ENCODE data around the gene FYN.

The FYN gene

DNA sequence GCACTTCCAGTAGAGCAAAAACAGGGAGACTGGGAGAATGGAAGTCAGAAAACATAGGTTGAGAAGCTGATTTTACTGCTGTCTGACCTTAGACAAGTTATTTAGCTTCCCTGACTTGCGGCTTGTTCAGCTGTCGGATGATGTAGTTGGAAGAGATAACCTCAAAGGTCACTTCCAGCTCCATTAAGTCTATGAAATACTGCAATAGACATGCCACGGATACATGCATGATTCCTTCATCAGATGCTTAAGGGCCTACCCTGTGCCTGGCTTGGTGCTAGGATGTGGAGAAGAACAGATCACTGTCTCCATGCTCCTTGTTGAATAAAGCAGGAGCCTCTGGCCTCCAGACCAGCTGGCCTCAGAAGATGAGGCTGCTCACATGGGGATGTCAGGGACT is 43.7 kb downstream of the FYN start:
- no peak for DNase-seq

DNA sequence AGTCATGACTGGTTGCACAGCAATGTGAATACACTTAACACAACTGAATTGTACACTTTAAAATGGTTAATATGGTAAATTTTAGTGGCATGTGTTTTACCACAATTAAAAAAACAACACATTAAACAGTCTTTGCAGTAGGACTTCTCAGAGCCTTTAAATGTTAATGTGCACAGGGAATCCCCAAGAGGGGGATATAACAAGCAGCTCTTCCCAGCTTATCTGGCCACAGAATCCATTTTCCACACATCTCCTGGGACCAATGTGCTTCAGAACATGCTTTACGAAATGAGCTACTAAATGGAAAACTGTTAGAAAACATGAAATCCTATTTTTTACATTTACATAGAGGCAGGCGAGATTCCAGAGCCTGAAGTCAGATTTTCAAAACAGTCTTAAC is 44.4 kb downstream of the FYN start:
- no peak for DNase-seq

DNA sequence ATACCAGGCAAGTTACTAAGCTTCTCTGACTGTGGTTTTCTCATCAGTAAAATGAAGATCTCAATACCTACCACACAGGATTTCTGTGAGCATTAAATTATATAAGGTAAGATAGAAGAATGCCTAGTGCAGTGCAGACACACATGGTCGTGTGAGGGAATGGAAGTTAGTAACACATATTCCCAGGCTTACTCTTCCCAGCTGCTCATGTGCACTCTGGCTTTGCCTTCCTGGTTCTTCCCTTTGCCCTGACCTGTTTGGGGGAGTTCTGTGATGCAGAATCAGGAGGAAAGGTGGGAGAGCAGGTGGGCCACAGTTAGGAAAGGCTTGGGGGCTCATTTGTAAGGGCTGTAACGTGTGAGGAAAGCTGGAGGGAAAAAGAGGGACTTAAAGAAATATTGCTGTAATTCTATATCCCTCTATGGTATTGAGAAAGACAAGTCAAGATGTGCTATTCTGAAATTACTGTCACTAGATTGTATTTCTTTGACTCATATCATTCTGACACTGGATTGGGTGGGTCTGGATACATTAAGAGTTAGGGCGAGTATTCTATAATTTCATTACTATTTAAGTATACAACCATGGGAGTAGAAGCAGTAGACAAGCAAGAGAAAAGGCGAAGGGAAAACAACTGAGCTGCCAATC is 47.7 kb downstream of the FYN start:
- no peak for DNase-seq

DNA sequence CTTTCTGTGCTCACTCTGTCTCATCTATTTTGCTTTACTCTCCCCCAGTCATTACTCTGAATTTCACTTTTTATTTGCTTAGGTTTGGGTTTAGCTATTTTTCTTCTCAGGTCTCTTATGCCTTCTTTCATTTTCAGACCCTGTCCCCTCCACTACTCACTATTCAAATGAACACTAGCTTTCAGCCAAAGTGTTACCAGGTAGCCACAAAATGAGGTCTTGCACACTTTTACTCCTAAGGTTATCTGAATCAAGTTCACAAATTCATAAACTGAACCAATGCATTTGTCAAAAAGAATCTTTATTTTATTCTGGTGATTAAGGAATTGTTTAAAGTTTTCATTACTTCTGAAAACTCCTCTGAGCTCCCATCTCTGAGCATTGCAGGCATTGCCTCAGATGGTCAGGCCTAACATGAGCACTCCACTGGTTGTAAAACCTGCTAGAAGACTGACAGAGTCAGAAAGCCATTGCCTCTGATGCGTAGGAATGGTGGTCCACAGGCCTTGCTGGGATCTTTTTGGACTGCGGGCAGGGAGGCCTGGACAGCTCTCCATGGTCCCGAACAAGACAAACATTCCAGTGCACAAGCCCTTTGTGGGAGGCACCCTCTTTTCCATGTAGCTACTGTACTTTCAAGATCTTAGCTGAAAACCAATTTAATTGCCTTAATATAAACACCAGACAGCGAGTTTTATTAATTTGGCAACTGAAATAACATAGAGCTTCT is 48.5 kb downstream of the FYN start:
- DNase-seq: no peak

DNA sequence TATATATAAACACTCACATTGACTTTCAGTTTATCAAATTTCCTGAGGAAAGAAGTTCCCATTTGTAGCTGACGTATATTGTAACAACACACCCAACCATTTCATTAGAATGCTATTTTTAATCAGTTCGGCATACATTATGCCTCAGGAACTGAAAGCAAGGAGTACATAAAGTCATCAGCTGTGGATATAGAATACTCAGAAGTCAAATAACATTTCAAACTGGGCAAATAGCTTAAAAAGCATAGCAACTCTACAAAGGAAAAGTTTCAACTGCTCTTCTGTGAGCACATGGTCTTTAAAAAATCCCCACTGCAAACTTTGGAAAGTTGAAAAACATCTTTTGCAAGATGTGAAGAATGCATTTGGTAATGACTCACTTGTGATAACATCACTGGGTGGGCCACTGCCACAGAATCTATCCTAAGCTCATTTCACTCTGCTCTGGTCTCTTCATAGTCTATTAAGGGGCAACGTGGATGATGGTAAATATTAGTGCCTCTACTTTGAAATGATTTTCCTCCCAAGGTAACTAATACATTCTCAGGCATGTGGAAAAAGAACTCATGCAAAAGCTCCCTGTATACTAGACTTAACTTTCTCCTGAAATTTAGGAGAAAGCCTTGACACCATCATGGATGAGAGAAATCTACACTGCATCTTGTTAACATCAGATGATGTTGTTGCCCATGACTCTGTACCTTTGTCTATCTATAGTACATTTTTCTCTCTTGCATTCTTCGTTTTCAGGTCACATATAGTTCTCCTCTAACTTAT is 49.2 kb downstream of the FYN start:
- no peak for DNase-seq

DNA sequence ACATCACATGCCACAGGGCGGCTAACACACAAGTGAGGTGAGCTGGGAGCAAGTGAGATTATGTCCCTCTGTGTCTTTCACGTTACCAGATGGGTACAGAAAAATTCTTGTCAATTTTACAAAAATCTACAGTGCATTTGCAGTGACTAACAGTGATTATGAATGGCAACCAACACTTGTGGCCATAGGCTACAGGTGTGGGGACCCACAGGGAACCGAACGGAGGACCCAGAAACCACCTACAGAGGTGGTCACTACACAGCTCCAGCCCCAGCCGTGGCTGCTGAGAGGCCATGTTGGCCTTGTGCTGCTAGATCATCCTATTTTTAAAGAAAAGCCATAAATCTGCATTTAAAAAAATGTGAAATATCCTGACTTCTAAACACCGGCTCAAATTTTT is 50.2 kb downstream of the FYN start:
- no peak for DNase-seq

DNA sequence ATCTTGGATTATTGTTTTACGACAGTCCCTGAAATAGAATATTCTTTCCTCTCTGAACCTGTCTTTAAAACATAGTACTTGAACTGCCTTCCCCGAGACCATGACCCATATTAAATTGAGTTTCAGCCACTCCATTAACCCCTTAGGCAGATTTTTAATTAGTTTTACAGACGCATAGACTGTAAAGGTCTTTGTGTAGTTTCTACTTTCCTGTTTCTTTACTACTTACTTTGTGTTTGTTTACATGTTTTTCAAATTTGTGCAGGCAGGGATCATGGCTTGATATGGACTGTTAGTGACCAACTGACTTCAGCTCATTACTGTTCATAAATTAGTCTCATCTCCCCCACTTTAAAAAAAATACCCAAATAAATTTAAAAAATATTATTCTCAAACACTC is 53.8 kb downstream of the FYN start:
- DNase-seq: no peak

DNA sequence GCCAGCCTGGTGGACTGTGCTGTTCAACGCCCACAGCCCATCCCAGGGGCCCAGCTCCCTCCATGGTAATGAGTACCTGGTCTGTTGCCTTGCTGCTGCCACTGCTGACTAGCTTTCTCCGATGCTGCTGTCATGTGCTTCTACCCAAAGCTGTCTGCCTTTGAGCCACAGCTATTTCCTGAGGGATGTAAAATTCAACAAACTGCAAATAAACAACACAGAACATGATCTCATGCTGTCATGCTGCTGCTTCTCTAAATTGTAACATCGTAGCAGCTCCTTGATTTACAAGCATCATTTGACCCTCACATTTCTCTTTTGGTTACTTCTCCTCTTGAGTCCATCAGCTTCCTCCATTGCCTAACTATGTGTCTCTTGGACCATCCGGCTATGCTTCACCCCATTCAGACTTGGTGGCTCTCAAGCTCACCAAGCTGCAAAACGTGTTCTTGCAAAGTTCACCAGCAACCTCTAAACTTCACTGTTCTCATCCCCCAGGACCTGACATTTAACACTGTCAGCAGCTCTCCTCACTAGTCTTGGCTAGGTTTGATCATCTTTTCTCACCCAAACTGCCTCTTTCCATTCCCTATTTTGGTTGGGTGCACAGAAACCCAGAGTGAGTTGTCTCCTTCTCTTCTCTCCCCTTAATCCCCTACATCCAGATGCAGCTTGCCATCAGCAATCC is 54.6 kb downstream of the FYN start:
- no peak for DNase-seq

DNA sequence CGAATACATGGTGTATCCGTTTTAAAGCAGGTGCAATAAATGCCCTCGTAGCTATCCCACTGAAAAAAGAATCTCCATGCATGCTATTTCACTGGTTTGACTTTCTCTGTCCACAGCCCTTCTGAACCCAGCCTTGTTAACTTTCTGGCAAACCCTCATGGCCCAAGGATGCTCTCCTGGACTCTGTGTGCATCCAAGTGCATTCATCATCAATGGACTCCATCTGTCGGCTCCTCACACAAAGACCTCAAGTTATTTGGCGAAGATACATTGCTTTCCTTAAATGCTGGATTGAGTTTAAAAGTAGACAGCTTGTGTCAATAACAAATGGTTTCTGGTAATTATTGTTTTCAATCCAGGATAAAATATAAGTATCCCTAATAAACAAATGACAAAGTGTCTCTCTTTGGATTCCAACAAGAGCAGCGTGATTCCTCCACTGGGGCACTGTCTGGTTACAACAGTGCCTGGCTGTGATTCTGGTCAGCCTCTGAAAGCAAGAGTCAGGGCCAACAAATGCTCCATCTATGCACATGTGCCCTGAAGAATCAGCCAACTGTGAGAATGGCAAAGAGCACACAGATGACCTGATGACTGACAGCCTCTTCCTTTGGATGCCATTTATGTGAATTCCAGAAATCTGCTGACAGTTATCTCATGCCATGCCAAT is 55.7 kb downstream of the FYN start:
- DNase-seq: no peak

DNA sequence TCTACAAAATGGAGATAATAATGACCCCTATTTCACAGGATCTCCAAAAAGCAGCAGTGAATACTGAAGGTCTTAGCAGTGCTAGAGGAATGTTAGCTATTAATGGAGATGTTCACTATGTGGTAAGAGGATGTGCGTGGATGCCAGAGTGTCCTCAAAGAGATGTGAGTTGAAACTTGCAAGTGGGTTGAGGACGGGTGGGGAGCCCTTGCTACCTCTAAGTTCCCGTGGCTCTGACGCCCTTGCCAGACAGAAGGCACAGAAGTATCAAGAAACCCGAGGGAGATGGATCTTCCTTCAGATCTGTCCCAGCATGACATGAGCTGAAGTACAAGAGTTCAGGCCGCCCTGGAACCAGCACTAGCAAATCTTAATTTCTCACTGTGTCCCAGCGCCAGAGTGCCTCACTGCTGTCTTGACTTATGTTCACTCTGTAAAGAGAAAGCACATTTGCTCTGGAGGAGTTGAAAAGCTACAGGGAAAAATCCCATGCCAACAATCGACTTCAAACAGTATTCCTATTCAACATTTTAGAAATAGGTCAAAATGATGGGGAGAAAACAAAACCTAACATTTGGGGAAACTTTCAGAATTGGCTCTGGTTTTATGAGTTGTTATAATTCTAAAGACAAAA is 59.5 kb downstream of the FYN start:
- DNase-seq: no peak

DNA sequence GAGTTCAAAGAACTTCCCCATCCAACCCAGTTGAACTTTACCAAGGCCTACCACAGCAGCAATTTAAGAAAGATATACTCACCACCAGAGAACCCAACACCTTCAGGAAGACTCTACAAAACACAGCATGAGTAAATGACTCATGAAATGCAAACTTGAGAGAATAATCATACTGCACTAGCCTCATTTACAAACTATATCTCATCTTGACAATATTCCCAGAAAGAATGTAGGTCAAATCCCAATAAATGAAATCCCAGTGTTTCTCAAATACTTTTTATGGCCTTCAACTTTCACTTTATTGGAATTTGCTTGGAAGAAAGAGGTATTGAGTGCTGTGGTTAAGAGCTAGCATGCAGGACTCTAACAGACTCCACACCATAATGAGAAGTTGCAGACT is 60.0 kb downstream of the FYN start:
- no peak for DNase-seq

DNA sequence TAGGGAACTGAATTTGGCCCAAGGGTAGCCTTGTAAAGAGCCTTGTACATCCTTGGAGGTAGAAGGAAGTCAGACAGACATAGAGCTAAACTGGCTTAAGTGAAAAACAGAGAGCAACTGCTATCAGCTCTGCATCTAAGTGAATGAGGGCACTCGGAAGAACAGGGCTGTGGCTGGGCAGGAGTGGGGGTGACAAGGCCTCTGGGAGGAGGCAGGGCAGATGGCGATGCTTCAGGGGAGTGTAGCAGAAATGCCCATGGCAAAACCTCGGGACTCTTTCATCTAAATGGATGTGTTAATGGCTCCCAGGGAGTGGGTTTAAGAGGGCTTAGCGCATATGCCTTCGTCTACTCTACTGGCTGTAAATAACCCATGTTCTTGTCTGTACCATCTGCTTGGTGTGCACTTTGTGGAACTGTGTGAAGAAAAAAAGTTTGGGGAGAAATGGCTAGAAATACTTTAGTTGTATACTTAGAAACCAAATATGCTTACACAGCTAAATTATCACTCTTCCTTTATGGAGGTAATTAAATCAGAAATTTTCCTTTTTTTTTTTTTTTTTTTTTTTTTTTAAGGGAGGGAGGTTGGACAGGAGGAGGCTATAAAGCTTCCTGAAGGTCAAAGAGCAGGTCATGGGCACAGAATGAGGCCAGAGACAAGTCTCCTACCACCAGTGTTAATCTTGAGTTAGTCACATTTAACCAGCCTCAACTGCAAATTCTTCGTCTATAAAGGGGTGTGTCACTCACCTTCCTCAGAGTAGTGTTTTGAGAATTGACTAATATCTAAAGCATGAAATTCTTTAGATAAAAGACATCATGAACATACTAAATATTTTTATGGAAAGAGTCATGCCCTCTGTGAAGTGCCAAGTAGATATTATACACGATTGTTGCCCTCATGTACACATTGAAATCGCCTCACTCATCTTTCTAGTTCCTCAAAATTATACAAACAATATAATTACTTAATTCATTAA is 60.9 kb downstream of the FYN start:
- no peak for DNase-seq

DNA sequence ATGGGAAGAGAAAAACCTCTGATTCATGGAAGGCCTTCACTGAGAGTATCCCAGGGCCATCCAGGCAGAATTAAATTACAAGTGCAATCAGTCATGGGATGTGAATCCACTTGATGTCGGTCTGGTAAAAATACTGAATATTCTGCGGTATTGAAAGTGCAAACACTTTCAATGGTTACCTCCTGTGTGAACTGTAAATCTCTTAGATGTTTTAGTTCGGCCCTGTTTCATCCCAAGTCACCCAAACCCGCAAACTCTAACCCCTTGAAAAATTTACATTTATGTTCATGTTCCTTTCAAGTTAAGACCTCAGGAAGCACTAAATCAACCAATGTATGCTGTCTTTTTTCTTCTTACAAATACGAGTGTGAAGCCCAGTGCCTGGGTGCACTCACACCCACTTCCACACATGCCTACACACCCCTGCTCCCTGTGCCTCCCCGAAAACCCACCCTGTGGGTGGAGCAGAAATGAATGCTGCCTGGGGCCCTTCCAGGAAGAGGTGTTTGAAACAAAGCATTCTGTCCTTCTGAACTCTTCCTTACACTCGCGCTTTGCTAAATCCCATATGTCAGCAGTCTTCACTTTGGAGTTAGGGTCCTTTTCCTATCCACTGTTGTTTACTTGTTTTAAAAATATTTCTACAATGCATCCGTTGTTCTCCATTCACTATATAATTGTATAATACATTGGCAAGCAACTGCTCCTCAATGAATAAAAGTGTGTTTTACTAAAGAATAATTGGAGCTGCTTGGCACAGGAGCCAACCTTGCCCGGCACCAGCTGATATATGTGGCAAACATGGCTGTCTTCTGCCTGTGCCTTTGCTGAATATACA is 62.7 kb downstream of the FYN start:
- DNase-seq: peak; percentile 46

DNA sequence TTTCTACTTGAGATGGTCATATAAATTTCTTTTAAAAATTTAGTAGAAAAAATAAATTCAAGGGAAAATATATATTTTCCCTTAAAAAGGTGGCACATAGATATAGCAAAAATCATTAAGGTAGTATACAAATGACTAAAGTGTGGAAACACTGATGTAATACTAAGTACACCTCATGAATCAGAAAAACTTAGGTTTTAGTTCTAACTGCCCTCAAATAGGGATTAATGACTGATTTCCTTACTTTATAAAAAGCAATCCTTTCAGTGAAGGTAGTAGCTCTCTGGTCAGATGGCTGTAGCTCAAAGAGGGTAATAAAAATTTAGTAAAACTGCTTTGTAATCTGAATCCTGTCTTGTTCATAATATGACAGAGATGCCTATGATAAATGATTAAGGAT is 63.5 kb downstream of the FYN start:
- no peak for DNase-seq

DNA sequence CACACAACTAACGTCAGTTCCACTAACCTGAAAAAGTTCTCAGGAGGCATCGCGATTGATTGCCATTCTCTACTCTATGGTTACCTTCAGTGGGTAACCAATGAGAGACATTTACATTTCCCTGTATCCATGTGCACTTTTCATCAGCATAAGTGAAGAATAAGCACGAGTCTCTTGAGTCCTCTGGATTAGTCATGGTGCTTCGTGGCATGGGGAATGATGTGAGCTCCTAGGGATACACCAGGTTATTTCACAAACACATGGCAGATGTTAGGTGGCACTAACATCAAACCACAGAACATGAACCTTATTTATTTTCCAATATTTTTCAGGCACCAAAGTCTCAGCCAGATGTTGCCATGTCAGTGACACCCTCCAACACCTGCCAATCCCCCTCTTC is 64.0 kb downstream of the FYN start:
- DNase-seq: no peak

DNA sequence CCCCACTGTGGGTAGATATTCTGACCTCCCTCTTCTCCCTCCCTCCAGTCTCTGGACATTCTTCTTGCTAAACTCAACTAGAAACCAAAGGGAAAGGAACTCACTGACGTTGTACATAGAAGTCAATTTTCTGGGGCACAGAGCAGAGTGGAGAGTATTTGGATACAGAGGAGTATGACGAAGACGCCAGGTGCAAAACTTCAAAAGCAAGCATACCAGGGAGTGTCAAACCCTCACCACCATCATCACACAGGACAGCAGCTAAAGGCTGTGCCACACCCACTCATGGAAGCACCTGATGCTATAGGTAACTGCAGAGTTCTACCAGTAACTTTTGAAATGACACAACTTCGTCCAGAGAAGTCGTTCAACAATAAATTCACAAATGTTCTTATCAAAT is 64.8 kb downstream of the FYN start:
- peak; percentile 63 for DNase-seq

DNA sequence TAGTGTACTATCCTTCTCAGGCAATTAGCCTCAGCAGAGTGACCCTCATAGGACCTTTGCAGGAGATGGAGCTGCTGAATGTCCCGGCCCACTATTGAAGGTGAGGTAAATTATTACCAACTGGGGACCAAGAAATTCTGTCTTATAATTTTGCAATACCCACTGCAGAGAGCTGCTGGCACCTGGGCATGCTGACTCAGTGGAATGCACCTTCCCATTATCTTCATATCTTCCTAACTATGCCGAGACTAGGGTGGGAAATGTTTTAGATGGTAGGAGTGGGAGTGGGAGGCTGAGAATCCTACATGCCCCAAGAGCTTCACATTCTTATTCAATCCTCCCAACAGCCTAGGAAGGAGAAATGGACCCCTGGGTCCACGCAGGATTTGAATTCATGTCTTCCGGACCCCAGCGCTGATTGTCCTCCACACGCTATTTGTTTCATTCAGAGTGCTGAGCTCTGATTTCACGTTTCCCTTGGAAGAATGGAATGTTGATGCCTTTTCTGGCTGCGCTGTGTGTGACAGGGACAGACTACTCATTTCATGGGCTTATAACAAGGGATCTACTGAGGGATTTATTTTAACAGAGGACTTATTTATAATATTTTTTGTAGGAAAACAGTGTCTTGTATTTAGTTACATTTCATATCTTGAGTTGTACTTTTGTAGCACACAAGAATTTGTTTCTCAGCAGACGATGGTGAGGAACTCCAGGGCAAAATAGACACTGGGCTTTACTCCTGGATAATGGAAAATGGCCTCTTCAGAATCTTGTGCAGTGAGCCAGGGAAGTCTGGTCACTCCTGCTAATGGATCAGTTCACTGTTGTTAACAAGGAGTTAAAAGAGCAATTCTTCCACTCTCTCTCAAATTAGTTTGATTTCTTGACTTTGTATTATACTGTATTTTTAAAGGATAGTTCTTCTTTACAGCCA is 66.4 kb downstream of the FYN start:
- DNase-seq: no peak

DNA sequence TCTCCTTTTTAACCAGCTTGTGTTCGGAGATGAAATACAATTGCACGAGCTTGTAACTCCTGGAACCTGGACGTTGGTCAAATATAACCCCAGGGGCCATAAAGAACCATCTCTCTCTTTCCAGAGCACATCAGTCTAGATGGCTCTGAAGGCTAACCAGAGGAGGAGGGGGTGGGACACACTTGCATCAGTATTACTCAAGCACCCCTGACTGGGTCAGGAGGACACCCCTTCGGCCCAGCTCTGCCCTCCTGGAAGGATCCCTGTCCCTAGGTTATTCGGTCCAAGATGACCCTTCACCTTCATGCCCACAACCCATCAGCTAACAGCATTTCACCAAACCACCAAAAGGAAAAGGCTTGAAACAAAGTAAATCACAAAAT is 67.1 kb downstream of the FYN start:
- DNase-seq: no peak
